Esophagus squamous epithelium (tissue), 4 donors: Measurements from ENCODE around the gene PRR4.

Experiments used
- POLR2A ChIP-seq, 4 donors: fragments of 450-650 bp; IDR thresholded peaks; one replicate each; pipeline ENCODE4 v1.6.1; 2017; ENCODE audit warnings: antibody characterized with exemption in 4 of 4, mild to moderate bottlenecking in 4 of 4, moderate library complexity in 3 of 4
- TF ChIP-seq, protein P1 (sequence below), 6 experiments: fragments of 450-650 bp in 4 of 6; fragments of 200-600 bp in 2 of 6; sonication (generic) in 2 of 6; IDR thresholded peaks; one replicate each; pipeline ENCODE4 v1.5.1; 2016 to 2019; ENCODE audit warnings: antibody characterized with exemption in 6 of 6, mild to moderate bottlenecking in 4 of 6, moderate library complexity in 4 of 6

DNA sequence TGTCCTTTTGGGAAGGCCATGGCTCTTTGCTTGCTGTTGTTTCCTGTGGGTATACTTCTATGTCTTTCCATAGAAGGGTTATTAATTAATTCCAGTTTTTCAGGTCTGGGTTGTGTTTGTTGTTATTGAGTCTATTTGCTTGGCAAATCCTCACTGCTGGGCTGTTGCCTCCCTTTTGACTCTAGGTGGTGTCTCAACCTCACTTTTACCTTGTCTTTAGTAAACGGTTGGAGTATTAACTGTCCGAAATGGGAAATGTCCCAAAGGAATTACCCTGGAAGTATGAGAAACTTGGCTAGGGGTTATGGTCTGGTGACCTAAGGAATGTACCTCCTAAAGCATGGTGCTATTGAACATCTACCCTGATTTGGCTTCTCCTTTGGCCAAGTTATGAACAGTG is 18.1 kb upstream of the PRR4 start:
- TF ChIP-seq POLR2A (IDR thresholded peaks at IDR 0.05), result no peak
- TF ChIP-seq, protein P1, sequence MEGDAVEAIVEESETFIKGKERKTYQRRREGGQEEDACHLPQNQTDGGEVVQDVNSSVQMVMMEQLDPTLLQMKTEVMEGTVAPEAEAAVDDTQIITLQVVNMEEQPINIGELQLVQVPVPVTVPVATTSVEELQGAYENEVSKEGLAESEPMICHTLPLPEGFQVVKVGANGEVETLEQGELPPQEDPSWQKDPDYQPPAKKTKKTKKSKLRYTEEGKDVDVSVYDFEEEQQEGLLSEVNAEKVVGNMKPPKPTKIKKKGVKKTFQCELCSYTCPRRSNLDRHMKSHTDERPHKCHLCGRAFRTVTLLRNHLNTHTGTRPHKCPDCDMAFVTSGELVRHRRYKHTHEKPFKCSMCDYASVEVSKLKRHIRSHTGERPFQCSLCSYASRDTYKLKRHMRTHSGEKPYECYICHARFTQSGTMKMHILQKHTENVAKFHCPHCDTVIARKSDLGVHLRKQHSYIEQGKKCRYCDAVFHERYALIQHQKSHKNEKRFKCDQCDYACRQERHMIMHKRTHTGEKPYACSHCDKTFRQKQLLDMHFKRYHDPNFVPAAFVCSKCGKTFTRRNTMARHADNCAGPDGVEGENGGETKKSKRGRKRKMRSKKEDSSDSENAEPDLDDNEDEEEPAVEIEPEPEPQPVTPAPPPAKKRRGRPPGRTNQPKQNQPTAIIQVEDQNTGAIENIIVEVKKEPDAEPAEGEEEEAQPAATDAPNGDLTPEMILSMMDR (IDR thresholded peaks at IDR 0.05), result peak in 1 of 6 experiments; percentile 23
